Measurements from ENCODE around the gene HNF4A.

- TF ChIP-seq POLR2A (IDR thresholded peaks at IDR 0.05; ENCODE audit: extremely low read depth, insufficient read length): no peak
- no peak for TF ChIP-seq MAX (IDR thresholded peaks at IDR 0.05; ENCODE audit: low read depth, low read length)
- no peak for TF ChIP-seq CTCF (IDR thresholded peaks at IDR 0.05; ENCODE audit: low read depth, low read length)
- no peak for TF ChIP-seq MYC (IDR thresholded peaks at IDR 0.05; ENCODE audit: low read depth, low read length)
Measured at GRCh38 chr20:44344723-44345122, 10.8 kb upstream of the HNF4A start.

Data from NB4 (cell line).